ENCODE results near the gene POPDC3. TPM values are rescaled to one million over a fixed set of nuclear protein-coding genes. Genes with fewer than 3 reads are reported as not detected.

Gene POPDC3
- 2.7 and 26.6 TPM in 2 replicates for total RNA-seq

GRCh38 chr6:105179244-105180065, at the start of gene POPDC3:
TSS of gene POPDC3 (minus strand) at chr6:105180014. CDS start at chr6:105161909, 18,105 bp downstream.

Other genes starting within 250 kb of the POPDC3 start
- gene LIN28B, start 222.9 kb downstream of the POPDC3 start, total RNA-seq = not detected in 2 replicates
- 13.9 and 14.2 TPM in 2 replicates for gene PREP, start 223.1 kb upstream of the POPDC3 start, total RNA-seq